Activated CD8-positive, alpha-beta memory T cell treated with anti-CD3 and anti-CD28 coated beads for 1 hour (primary cell): ENCODE measurements around the gene EPHB1.
"Not testable (repeated sequence)": the region's sequence is repeated elsewhere in the genome, so short reads cannot be mapped to it uniquely, and the experiment has no call there.

Experiments
- DNase-seq, 2 donors: peaks; one replicate each; pipeline ENCODE4 v3.0.0-alpha.2; 2020; ENCODE audit warnings: low read depth in 1 of 2; ENCODE audit errors: extremely low read depth in 1 of 2

Gene EPHB1

DNA sequence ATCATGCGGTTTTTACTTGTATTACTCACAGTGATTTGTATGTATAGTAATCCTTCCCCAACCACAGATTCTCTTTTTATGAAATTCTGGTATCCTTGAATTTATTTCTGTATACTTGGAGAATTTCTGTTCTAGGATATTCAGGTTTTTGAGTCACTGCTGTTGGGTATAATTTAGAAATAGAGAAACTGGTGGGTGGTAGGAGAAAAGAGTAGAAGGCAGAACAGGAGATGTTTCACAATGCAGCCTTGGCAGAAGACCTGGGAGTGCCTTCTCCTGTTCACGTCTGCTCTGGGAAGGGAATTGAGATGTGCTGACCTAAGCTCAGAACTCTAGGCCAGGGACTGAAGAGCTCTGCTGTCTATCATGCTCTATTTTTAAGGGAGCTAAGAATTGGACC is 193.6 kb downstream of the EPHB1 start:
- DNase-seq = no peak

DNA sequence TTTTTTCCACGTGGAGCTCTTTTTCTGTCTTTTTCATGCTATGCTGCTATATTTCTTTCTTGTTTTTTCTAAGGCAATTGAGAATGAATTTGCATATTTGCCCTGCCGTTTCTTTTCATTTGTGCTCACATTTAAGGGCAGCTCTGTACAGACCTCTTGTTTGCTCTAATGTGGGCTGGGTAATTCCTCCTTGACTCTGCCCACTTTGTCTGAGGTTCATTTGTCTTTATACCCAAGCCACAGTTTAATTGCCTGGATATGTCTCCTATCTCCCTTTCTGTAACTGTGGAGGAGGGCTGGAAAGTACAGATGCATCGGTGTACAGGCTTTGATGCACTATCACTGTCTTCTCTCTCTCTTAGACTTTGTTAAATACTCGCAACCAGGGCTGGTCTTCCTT is 195.9 kb downstream of the EPHB1 start:
- DNase-seq = no peak

DNA sequence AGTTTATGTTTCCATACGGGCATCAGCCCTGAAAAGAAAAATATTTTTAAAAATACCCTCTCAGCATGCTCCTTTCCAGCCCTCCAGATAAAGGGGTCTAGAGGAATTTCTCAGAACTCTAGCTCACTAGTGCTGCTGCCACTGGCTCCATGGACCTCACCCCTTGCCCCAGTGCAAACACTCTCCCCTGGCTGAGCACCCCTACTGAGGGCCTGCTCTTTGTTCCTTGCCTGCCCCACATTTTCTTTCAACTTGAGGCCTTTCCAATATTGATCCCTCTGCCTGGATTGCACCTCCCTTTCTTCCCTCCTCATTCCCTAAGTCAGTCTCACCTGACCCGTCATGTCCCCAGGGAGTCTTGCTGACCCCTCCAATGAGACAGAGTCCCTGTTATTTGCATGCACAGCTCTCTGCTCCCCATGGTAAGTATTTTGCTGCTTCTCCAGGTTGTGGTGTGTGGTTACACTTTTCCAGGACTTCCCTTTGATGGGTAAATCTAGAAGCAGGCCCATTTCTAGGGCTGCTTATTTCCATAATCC is 196.5 kb downstream of the EPHB1 start:
- DNase-seq = no peak

DNA sequence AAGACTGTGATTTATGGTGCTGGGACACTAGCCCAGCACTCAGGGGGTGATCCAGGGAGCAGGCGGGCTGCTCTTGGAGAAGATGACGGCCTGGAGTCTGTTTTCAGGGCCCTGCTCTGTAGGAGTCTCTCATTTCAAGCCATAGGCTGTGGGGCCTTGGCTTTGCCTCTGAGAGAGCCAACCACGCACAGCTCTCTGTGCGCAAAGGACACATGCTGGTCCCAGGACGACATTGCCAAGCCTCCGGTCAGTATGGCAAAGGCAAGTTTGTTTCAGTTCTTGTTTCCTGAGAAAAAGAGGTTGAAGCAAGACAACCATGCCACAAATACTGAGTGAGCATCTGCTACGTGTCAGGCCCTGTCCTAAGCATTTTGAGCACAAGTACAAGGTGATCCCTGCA is 197.1 kb downstream of the EPHB1 start:
- no peak for DNase-seq

DNA sequence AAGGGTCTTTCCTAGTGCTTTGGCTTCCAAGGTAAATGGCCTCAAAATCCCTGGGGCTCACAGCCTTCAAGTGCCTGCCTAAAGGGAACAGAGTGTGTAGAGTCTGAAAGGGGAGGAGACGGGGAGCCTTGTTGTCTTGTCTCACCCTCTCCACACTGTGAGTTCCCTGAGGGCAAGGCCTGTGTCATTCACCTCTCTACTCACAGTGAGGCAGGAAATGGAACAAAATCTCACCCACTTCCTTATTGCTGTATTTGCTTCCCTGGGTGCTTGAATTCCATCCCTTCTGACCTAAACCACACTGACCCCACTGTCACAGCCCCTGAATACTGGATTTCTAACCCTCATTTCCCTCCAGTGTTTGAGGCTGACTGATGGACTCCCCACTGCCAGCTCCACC is 197.5 kb downstream of the EPHB1 start:
- DNase-seq = no peak

DNA sequence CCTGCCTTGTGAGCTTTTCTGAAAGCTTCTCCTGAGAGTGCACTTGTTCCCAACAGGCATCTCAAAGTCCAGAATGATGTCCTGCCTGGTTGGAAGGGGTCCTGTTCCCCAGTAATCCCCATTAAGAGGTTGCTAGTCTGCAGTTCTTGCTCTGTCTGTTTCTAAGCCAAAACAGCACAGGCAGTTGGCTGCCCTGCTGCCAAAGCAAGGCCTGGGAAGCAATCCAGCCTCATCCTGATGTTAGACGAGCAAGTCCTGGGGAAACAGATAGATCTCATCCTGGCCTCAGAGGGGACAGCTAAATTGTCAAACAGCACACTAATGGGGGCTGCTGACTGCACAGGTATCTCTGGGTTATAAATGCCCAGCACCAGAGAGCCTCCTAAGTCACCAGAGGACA is 198.0 kb downstream of the EPHB1 start:
- DNase-seq = no peak

DNA sequence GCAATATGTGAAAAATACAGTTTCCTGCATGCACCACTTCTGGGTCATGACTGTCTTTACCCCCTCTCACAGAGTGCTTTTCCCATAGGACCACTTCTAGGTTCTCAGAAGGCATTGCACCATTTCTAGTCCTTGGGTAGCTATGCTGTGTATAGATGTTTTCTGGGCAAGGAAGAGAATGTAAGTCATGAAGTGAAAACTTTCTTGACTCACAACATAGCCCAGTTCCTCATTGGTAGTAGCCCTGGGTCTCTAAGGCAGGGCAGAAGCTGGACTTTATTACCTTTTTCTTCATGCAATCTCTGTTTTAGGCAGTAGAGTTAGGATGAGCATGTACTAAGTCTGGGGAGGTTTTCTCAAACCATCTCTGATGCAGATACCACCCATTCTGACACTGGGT is 203.1 kb downstream of the EPHB1 start:
- DNase-seq = no peak

DNA sequence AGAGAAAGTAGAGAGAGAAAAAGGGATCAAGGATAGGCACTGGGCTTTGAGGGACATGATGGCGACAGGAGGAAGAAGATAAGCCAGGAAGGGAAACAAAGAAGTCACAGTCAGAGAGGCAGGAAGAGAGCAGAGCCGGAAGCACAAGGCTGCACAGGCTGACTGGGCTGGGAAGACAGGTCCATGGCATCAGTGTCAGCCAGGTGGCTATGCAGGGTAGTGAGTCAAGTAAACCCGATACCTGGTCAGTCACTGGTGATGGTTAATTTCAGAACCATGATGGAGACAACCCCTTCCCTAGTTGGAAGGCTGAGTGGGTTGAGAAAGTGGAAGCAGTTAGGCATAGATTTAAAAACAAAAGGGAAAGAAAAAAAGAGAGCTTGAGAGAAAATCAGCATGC is 203.8 kb downstream of the EPHB1 start:
- no peak for DNase-seq

DNA sequence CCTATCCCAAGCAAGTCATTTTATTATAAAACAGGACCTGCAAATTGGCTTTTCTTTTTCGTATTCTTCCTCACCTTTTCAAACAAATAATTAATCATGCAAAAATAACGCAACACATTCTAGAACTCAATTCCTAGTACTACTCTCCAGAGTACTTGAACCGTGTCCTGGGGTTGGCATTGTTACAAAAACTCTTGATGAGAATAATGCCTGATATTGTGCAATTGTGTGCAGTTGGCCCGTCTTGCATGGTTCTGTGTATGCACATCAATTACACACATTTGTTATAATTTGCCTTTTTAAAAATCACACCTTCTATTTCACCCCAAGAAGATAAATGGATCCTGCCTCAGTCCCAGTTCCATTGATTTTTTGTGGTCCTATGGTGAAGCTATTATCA is 205.4 kb downstream of the EPHB1 start:
- DNase-seq = no peak

DNA sequence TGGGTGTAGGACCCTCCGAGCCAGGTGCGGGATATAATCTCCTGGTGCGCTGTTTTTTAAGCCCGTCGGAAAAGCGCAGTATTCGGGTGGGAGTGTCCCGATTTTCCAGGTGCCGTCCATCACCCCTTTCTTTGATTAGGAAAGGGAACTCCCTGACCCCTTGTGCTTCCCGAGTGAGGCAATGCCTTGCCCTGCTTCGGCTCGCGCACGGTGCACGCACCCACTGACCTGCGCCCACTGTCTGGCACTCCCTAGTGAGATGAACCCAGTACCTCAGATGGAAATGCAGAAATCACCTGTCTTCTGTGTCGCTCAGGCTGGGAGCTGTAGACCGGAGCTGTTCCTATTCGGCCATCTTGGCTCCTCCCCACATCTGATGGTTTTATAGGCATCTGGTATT is 210.6 kb downstream of the EPHB1 start:
- DNase-seq = not testable (repeated sequence)

DNA sequence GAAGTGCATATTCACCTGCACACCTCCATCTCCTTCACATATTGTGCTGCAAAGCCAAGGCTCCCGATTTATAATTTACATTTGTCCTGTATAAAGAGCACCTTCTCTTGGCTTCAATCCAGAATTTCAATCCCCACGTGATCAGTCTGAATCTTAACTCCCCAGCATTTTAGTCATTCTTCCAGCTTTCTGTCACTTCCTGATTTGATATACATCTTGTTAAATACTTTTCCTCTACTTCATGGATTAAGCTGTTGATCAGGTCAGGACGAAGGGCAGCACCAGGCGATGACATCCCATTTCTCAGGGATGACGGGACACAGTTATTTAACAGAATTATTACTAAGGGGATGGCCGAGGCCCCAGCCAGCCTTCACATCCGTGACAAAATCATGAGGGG is 212.5 kb downstream of the EPHB1 start:
- no peak for DNase-seq

DNA sequence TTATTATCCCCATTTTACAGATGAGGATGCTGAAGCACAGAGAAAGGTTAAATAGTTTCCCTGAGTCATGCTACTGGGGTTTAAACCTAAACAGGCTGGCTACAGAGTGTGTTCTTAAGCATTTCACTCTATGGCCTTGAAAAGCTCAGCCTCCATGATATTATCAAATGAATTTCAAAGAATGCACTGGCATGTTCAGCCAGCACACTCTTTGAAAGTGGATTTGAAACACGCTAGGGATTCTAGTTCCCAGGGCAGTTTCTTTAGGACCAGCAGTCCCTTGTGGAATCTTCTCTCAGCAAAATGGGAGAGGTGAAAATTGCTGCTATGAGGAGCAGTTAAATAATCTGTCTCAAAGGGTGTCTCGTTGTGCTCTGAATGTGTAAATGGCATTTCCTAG is 213.3 kb downstream of the EPHB1 start:
- no peak for DNase-seq

DNA sequence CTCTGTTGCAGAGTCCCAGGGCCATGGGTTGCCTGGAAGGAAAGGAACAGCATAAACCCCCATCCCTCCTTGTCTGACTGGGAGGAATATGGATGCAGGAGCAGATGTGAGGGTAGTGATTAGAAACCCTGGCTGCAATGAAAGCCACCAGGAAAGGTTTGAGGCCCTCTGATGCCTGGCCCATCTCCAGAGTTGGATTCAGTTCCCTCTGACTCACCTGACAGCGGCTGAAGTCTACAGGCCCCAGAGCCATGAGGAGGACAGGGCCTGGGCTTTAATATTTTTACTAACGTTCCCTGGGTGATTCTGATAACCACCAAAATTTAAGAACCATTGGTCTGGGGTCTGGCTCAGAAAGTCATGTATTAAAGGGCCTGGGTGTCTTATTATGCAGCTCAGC is 214.0 kb downstream of the EPHB1 start:
- DNase-seq = no peak

DNA sequence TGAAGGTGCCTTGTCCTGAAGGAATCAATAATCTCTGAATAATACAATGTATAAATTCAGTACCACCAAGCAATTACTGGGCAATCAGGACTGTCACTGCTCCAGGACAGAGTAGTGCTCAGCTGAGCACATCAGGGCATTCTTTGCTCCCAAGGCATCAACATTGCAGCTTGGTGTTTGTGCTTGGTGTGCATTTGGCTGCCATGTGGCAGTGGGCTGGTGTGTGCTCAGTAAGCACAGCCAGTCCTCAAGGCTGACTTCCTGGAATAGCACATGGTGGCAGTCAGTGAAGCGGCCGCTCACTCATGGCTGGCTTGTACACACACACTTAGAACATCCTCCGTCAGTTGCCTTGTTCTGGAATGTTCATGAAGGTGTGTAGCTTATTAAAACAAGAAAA is 217.0 kb downstream of the EPHB1 start:
- DNase-seq = no peak

DNA sequence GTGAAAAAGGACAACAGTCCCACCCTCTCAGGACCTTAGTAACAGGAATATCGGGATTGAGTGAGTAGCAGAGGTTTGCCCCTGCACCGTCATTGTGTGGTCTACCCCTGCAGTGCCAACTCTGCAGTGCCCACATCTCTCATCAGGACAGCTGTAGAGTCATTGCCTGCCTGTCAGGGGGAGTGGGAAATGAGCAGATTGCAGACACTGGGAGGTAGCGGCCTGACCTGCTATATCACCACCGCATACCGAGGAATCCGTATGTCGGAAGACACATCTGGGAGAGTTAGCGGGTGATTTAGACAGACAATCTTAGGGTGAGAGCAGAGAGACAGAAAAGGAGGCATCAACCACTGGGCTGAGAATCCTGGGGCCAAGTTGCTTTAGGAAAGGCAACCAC is 218.1 kb downstream of the EPHB1 start:
- DNase-seq = no peak

DNA sequence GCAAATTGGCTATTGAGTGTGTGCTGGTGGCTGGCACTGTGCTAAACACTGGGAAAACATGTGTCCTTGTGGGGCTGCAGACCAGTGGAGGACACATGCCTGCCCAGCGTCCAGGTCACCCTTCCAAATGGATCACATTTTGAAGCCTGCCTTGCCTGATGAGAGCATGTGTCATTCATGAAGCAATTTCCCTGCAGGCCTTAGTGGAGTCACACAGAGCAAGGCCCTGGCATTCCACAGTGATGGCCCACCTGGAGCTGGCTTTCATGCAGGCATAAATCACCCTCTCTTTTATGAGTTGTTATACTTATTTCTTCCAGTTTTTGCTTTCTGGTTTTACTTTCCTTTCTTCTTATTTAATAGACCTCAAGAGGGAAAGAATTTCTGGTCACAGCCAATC is 219.5 kb downstream of the EPHB1 start:
- no peak for DNase-seq

DNA sequence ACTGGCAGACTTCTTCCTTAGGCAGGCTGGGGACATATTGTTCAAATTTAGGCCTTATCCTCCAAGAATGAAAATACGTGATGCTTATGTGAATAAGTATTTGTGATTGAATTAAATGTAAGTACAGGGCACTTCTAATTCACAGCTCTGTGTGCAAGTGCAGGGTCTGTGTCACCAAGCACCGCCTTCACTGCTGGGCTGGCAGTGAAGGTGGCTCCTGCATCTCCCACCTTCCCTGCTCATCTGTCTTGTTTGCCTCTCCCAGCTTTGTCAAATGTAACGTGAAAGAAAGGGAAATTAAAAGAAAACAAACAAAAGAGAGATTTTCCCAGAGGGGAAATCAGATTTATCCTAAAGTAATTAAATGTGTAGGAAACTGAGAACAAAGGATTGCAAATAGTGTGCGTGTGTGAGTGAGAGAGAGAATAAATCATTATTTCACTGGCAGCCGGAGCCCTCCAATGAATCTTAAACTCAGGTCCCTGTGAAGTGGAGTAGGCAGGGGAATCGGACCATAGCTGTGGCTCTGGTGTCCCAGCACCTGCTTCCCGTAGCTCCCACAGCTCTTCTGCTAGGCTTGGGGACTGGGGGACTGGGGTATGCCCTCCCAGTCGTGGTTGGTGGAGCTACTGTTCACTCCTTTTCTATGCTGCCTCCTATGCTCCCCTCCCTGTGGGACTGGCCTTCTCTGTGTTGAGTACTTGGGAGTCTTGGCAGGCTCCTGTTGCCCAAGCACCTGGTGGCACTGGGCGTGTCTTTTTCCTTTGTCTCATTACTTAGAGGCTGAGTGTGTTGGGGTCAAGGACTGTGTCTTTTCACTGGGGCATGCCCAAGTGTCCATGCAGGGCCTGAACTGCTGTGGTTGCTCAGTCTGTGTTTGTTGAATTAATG is 222.2 kb downstream of the EPHB1 start:
- no peak for DNase-seq

DNA sequence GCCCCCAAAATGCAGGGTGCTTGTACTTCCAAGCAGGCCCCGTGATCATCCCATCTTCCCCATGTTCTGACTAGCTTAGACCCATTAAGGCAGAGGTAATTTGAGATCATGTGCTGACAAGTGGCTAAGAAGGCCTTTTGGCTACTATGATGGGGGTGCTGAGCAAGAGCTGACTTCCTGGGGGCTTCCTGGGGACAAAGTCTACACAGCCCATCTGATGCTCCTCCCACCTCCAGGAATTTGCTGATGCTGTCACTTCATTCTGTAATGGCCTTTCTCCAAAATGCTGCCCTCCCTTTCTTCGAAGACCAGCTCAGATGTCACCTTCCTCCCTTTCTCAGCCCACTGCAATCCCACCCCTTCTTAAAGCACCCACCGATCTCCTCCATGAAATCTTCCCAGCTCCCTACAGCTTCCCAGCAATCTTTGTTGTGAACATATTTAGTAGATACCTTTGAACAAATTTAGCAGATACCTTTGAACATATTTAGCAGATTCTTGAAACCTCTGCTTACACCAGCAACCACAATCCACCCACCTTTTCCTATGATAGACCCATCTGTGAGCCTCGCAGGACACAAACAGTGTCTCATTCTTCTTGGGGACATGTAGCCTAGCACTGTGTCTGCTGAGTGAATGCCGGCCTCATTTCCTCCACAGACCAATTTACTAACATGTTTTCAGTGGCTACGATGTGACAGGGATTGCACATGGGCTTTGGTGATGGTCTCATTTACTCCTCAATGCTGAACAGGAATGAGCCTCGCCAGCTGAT is 223.3 kb downstream of the EPHB1 start:
- DNase-seq = no peak

DNA sequence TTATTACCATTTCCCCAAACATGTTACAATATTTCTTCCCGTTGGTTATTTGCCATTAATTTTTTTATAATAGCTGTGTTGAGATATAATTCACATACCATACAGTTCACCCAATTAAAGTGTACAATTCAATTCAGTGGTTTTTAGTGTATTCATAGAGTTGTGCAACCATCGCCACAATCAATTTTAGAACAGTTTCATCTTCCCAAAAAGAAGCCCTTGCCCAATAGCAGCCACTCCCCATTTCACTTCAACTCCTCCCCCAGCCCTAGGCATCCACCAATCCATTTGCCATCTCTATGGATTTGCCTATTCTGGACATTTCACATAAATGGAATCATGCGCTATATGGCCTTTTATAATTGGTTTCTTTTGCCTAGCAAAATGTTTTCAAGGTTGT is 225.1 kb downstream of the EPHB1 start:
- DNase-seq = no peak

DNA sequence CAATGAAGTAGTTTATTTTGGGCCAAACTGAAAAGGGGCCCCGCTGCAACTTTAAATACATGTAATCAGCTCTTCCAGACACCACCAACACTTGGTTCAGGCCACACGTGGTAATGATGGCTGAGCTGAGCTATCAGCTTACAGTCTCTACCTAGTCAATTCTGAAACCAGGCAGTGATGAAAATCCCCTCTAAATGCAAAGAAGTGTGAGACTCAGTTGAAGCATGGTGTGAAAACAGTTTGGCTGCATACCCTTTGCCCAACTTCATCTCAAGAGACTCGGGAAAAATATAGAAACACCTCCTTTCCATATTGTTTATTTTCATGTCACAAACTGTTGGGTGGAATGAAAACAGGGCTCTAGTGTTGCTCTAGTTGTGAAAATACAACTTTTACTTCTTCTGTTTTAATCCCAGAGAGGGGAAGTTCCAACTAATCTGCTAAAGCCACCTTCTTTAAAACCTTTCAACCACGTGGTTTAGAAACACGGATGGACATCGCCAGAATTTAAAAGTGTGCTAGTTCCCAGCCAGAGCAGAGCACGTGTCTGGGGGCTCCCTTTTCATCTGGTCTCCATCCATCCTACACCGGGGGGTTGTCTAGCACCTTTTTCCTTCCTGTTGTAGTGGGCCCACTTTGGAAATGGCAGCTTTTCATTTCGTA is 229.1 kb downstream of the EPHB1 start:
- no peak for DNase-seq

DNA sequence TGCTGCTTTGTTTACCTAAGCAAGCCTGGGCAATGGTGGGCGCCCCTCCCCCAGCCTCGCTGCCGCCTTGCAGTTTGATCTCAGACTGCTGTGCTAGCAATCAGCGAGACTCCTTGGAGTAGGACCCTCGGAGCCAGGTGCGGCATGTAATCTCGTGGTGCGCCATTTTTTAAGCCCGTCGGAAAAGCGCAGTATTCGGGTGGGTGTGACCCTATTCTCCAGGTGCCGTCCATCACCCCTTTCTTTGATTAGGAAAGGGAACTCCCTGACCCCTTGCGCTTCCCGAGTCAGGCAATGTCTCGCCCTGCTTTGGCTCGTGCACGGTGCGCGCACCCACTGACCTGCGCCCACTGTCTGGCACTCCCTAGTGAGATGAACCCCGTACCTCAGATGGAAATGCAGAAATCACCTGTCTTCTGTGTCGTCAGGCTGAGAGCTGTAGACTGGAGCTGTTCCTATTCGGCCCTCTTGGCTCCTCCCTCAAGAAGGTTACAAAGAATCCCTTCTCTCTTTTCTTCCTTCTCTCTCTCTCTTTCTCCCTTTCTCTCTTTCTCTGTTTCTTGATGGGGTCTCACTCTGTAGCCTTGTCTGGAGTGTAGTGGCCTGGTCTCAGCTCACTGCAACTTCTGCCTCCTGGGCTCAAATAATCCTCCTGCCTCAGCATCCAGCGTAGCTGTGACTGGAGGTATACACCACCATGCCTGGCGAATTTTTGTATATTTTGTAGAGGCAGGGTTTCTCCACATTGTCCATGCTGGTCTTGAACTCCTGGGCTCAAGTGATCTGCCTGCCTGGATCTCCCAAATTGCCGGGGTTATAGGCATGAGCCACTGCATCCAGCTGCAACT is 235.9 kb downstream of the EPHB1 start:
- DNase-seq = not testable (repeated sequence)
